DOHH2 (cell line): ENCODE results near the gene ISLR2.

Source experiments
- EZH2phosphoT487 ChIP-seq: fragments of 200-600 bp; sonication (generic); IDR thresholded peaks from 2 replicates; pipeline ENCODE4 v1.6.1; 2017; ENCODE audit warnings: borderline replicate concordance, mild to moderate bottlenecking, antibody characterized with exemption, low read length, moderate library complexity, mixed read lengths
- TF ChIP-seq, protein P1 (sequence below): fragments of 200-600 bp; sonication (generic); IDR thresholded peaks from one replicate; pipeline ENCODE4 v1.5.1; 2014; ENCODE audit warnings: antibody characterized with exemption, mild to moderate bottlenecking, low read depth, low read length; ENCODE audit not compliant: poor library complexity, severe bottlenecking

DNA sequence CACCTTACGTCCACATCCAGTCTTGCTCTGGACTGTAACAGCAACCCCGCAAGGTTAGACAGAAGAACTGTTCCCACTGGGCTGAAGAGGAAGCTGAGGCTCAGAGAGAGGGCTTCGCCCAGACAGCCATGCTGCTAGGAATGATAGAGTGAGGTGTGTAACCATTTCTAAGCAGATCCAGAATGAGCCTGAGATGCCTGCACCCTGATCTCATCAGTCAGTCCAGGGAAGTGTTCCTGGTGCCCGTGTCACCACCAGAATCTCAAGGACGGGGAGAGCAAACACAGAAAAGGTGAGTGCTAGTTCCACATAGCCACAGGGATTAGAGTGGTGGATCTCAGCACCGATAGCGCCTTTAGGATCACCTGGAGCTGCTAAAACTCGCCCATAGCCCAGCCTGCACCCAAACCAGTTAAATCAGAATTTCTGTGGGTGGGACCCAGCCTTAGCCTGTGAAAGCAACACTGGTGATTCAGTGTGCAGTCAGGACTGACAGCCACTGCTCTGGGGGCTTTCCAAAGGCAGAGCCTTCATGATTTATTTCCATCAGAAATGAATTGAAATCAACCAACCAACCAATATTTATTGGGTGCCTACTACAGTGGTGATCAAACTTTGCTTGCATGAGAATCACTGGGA, 55.4 kb downstream of the ISLR2 start:
- TF ChIP-seq, protein P1, sequence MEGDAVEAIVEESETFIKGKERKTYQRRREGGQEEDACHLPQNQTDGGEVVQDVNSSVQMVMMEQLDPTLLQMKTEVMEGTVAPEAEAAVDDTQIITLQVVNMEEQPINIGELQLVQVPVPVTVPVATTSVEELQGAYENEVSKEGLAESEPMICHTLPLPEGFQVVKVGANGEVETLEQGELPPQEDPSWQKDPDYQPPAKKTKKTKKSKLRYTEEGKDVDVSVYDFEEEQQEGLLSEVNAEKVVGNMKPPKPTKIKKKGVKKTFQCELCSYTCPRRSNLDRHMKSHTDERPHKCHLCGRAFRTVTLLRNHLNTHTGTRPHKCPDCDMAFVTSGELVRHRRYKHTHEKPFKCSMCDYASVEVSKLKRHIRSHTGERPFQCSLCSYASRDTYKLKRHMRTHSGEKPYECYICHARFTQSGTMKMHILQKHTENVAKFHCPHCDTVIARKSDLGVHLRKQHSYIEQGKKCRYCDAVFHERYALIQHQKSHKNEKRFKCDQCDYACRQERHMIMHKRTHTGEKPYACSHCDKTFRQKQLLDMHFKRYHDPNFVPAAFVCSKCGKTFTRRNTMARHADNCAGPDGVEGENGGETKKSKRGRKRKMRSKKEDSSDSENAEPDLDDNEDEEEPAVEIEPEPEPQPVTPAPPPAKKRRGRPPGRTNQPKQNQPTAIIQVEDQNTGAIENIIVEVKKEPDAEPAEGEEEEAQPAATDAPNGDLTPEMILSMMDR = no peak
- TF ChIP-seq EZH2phosphoT487 = no peak
